ENCODE data around the gene WDR54.
"Not testable (repeated sequence)": the region's sequence is repeated elsewhere in the genome, so short reads cannot be mapped to it uniquely, and the experiment has no call there.

The WDR54 gene

GRCh38 chr2:74458132-74458937, 36.8 kb downstream of the WDR54 start, which contains the start of gene WBP1:
Gene WBP1 (plus strand): TSS chr2:74458438. CDS start chr2:74458603, 165 bp downstream.
- DNase-seq, result peak; percentile 75

GRCh38 chr2:74458938-74459363, 37.4 kb downstream of the WDR54 start:
- DNase-seq, result no peak

GRCh38 chr2:74459503-74460118, 38.1 kb downstream of the WDR54 start:
- not testable (repeated sequence) for DNase-seq

- not testable (repeated sequence) for DNase-seq
These were observed 38.7 kb downstream of the WDR54 start for GRCh38 chr2:74460187-74460586.

GRCh38 chr2:74461187-74462053, 39.9 kb downstream of the WDR54 start:
- no peak for DNase-seq

GRCh38 chr2:74462054-74462785, 40.7 kb downstream of the WDR54 start:
- no peak for DNase-seq

GRCh38 chr2:74462786-74463105, 41.2 kb downstream of the WDR54 start:
- no peak for DNase-seq

GRCh38 chr2:74464406-74464805, 42.9 kb downstream of the WDR54 start:
- no peak for DNase-seq

GRCh38 chr2:74470742-74471141, 49.2 kb downstream of the WDR54 start:
- not testable (repeated sequence) for DNase-seq

- DNase-seq, result no peak
These were observed 50.0 kb downstream of the WDR54 start for GRCh38 chr2:74471332-74472065.

- peak; percentile 84 for DNase-seq
These were observed 50.8 kb downstream of the WDR54 start, which contains the start of gene MRPL53 for GRCh38 chr2:74472086-74472944. Gene MRPL53 (minus strand): TSS chr2:74472680. CDS start chr2:74472660, 20 bp downstream.

GRCh38 chr2:74472945-74473258, 51.4 kb downstream of the WDR54 start:
- DNase-seq, result no peak

- no peak for DNase-seq
These were observed 53.0 kb downstream of the WDR54 start for GRCh38 chr2:74474481-74474880.

- no peak for DNase-seq
These were observed 53.4 kb downstream of the WDR54 start for GRCh38 chr2:74474899-74475298.

Measured in activated gamma-delta T cell (primary cell).